ENCODE results near the gene SLC22A3.

GRCh38 chr6:160455081-160455480 lies 106.9 kb downstream of the SLC22A3 start:
- no peak for TF ChIP-seq TCF12 (IDR thresholded peaks at IDR 0.05)
- no peak for TF ChIP-seq TAF1 (IDR thresholded peaks at IDR 0.05; ENCODE audit: borderline replicate concordance, low read depth, low read length)
- TF ChIP-seq CTCF (IDR thresholded peaks at IDR 0.05), result no peak
- TF ChIP-seq RAD21 (IDR thresholded peaks at IDR 0.05; ENCODE audit: low read length), result no peak
- TF ChIP-seq SMC3 (IDR thresholded peaks at IDR 0.05; ENCODE audit: low read depth, low read length), result no peak
- TF ChIP-seq EP300 (IDR thresholded peaks at IDR 0.05; ENCODE audit: borderline replicate concordance in 1 of 2, low read depth in 1 of 2, low read length in 1 of 2), result no peak
- no peak for TF ChIP-seq EZH2phosphoT487 (IDR thresholded peaks at IDR 0.05; ENCODE audit: borderline replicate concordance, low read depth)
- TF ChIP-seq SIN3A (IDR thresholded peaks at IDR 0.05; ENCODE audit: borderline replicate concordance, low read depth, low read length), result no peak
- no peak for TF ChIP-seq FOXJ3 (CRISPR knock-in tag; IDR thresholded peaks at IDR 0.05)
- no peak for TF ChIP-seq POLR2AphosphoS5 (IDR thresholded peaks at IDR 0.05; ENCODE audit: low read depth, low read length)
